Smooth muscle cell (in vitro differentiated cells): Measurements from ENCODE around the gene OPCML. TPM values are rescaled to one million over a fixed set of nuclear protein-coding genes. Genes with fewer than 3 reads are reported as not detected.

ENCODE experiments used
- DNase-seq: peaks from one replicate; lab custom pipeline; 2025; ENCODE audit not compliant: unreplicated experiment; lab: John Stamatoyannopoulos, UW
- H2AFZ ChIP-seq: fragments of 200-600 bp; sonication (generic); 2 replicates; pipeline ENCODE4 v1.6.0; 2016; ENCODE audit warnings: antibody characterized with exemption, low read depth, mild to moderate bottlenecking
- H3F3A ChIP-seq: fragments of 200-600 bp; sonication (generic); 2 replicates; pipeline ENCODE4 v1.6.0; 2017; ENCODE audit warnings: antibody characterized with exemption, low read depth
- H3K27ac ChIP-seq: fragments of 200-600 bp; sonication (generic); 2 replicates; pipeline ENCODE4 v1.5.1; 2016; ENCODE audit warnings: low read depth, mild to moderate bottlenecking
- H3K27me3 ChIP-seq: fragments of 200-600 bp; sonication (generic); 2 replicates; pipeline ENCODE4 v1.6.1; 2016; ENCODE audit warnings: low read depth, mild to moderate bottlenecking
- H3K36me3 ChIP-seq: fragments of 200-600 bp; sonication (generic); 2 replicates; pipeline ENCODE4 v1.5.1; 2016; ENCODE audit warnings: low read depth
- H3K4me1 ChIP-seq: fragments of 200-600 bp; sonication (generic); 2 replicates; pipeline ENCODE4 v1.5.1; 2016; ENCODE audit warnings: low read depth
- H3K4me2 ChIP-seq: fragments of 200-600 bp; sonication (generic); 2 replicates; pipeline ENCODE4 v1.6.0; 2016; ENCODE audit warnings: mild to moderate bottlenecking
- H3K4me3 ChIP-seq: fragments of 200-600 bp; sonication (generic); 2 replicates; pipeline ENCODE4 v1.5.1; 2016; ENCODE audit warnings: mild to moderate bottlenecking
- H3K79me2 ChIP-seq: fragments of 200-600 bp; sonication (generic); 2 replicates; pipeline ENCODE4 v1.6.0; 2016; ENCODE audit warnings: low read depth, mild to moderate bottlenecking
- H3K9ac ChIP-seq: fragments of 200-600 bp; sonication (generic); 2 replicates; pipeline ENCODE4 v1.6.0; 2016; ENCODE audit warnings: low read depth
- H3K9me3 ChIP-seq: fragments of 200-600 bp; sonication (generic); replicated peaks from 2 replicates; pipeline ENCODE4 v1.5.1; 2016; ENCODE audit warnings: low read depth
- H4K20me1 ChIP-seq: fragments of 200-600 bp; sonication (generic); 2 replicates; pipeline ENCODE4 v1.6.0; 2016; ENCODE audit warnings: low read depth
- CTCF ChIP-seq: fragments of 200-600 bp; sonication (generic); IDR thresholded peaks from 2 replicates; pipeline ENCODE4 v1.5.1; 2017; ENCODE audit warnings: borderline replicate concordance, mild to moderate bottlenecking, antibody characterized with exemption; ENCODE audit not compliant: insufficient read depth, poor library complexity, severe bottlenecking
- WGBS: methylation state at CpG from one replicate; pipeline ENCODE4 v1.1.7; 2016; ENCODE audit warnings: low lambda C conversion rate; 5-methylcytosine and 5-hydroxymethylcytosine counted together
- polyA plus RNA-seq: library from polyadenylated mRNA; unstranded; fragments of >200 nt; fragmentation: Nextera tagmentation; extraction: Ambion mirVana; gene quantifications from 2 replicates; pipeline ENCODE4 v1.2.1, GENCODE V29; 2016
- total RNA-seq: library from RNA; depleted of rRNA; stranded (reverse); fragments of >200 nt; gene quantifications from 2 replicates; pipeline ENCODE4 v1.2.3, GENCODE V29; 2014

The OPCML gene
- total and polyA plus RNA-seq, 2 experiments from 2014 or later: 0.42 to 0.58 TPM

- no peak for TF ChIP-seq CTCF
- Histone ChIP-seq H3K79me2 (no peaks in the 10 kb centered on the region), H3K9me3 (no peaks in the 10 kb centered on the region), H3K4me2 (no peak overlapping the region), H3K9ac (no peak overlapping the region), H3K27me3 (peaks cover 3% of the 10 kb centered on the region), H3K27ac (no peak overlapping the region), H3K4me1 (no peaks in the 10 kb centered on the region), H3K36me3 (no peaks in the 10 kb centered on the region), H4K20me1 (no peaks in the 10 kb centered on the region), H3K4me3 (no peak overlapping the region), H3F3A (no peaks in the 10 kb centered on the region), H2AFZ (no peak overlapping the region)
- DNase-seq: no peak
- 90% methylated on average over 4 of the region's 4 CpGs for WGBS
Measured at GRCh38 chr11:133402551-133402950, 129.8 kb downstream of the OPCML start.

GRCh38 chr11:133399855-133400625 lies 132.3 kb downstream of the OPCML start:
- no peaks in the 10 kb centered on the region for H3K9me3 ChIP-seq
- 90% methylated on average over 7 of the region's 7 CpGs for WGBS
- TF ChIP-seq CTCF: no peak
- no peaks in the 10 kb centered on the region for H3K79me2 ChIP-seq
- no peak overlapping the region for H3K9ac ChIP-seq
- no peaks in the 10 kb centered on the region for H4K20me1 ChIP-seq
- no peaks in the 10 kb centered on the region for H3F3A ChIP-seq
- no peak overlapping the region for H3K27ac ChIP-seq
- no peak overlapping the region for H2AFZ ChIP-seq
- DNase-seq: no peak
- peaks cover under 1% of the 10 kb centered on the region for H3K27me3 ChIP-seq
- H3K4me3 ChIP-seq: no peak overlapping the region
- no peaks in the 10 kb centered on the region for H3K36me3 ChIP-seq
- no peak overlapping the region for H3K4me2 ChIP-seq
- H3K4me1 ChIP-seq: no peaks in the 10 kb centered on the region

GRCh38 chr11:133399294-133399693 lies 133.0 kb downstream of the OPCML start:
- DNase-seq: no peak
- Histone ChIP-seq H3K9me3 (no peaks in the 10 kb centered on the region), H3K27ac (no peak overlapping the region), H3K36me3 (no peaks in the 10 kb centered on the region), H3K4me2 (no peak overlapping the region), H3K27me3 (no peaks in the 10 kb centered on the region), H4K20me1 (no peaks in the 10 kb centered on the region), H2AFZ (no peak overlapping the region), H3K79me2 (no peaks in the 10 kb centered on the region), H3K9ac (no peak overlapping the region), H3K4me1 (no peaks in the 10 kb centered on the region), H3K4me3 (no peak overlapping the region), H3F3A (no peaks in the 10 kb centered on the region)
- WGBS: 91% methylated on average over 2 of the region's 2 CpGs
- TF ChIP-seq CTCF: no peak

GRCh38 chr11:133390803-133391202 lies 141.5 kb downstream of the OPCML start:
- Histone ChIP-seq H3K79me2 (no peaks in the 10 kb centered on the region), H3K27ac (no peak overlapping the region), H2AFZ (no peak overlapping the region), H3K4me2 (no peak overlapping the region), H4K20me1 (no peaks in the 10 kb centered on the region), H3K9me3 (no peaks in the 10 kb centered on the region), H3K4me3 (no peak overlapping the region), H3K4me1 (no peaks in the 10 kb centered on the region), H3K36me3 (no peaks in the 10 kb centered on the region), H3K9ac (no peak overlapping the region), H3K27me3 (peaks cover 4% of the 10 kb centered on the region), H3F3A (no peaks in the 10 kb centered on the region)
- TF ChIP-seq CTCF: no peak
- no peak for DNase-seq
- WGBS: 94% methylated on average over 14 of the region's 14 CpGs
